Karpas-422 (cell line): ENCODE data around the gene PAGR1. TPM values are rescaled to one million over a fixed set of nuclear protein-coding genes. Genes with fewer than 3 reads are reported as not detected.
"Not testable (repeated sequence)": the region's sequence is repeated elsewhere in the genome, so short reads cannot be mapped to it uniquely, and the experiment has no call there.

Source experiments
- DNase-seq: peaks from one replicate; pipeline ENCODE4 v3.0.0-alpha.2; 2015
- H2AFZ ChIP-seq: fragments of 200-600 bp; sonication (generic); 2 replicates; pipeline ENCODE4 v1.6.1; 2014; ENCODE audit warnings: antibody characterized with exemption, low read length, mixed read lengths
- H3K27ac ChIP-seq: fragments of 200-600 bp; sonication (generic); 2 replicates; pipeline ENCODE4 v1.5.1; 2014; ENCODE audit warnings: mild to moderate bottlenecking, low read length, moderate library complexity
- H3K27me3 ChIP-seq: fragments of 200-600 bp; sonication (generic); 2 replicates; pipeline ENCODE4 v1.6.1; 2014; ENCODE audit warnings: low read length, mixed read lengths
- H3K36me3 ChIP-seq: fragments of 200-600 bp; sonication (generic); 2 replicates; pipeline ENCODE4 v1.6.1; 2014; ENCODE audit warnings: low read length, mixed read lengths; ENCODE audit not compliant: insufficient read depth
- H3K4me1 ChIP-seq: fragments of 200-600 bp; sonication (generic); 2 replicates; pipeline ENCODE4 v1.6.1; 2014; ENCODE audit warnings: mild to moderate bottlenecking, low read length, mixed read lengths
- H3K4me2 ChIP-seq: fragments of 200-600 bp; sonication (generic); 2 replicates; pipeline ENCODE4 v1.6.1; 2014; ENCODE audit warnings: low read length, low read depth, mild to moderate bottlenecking; ENCODE audit not compliant: poor library complexity, severe bottlenecking
- H3K4me3 ChIP-seq: fragments of 200-600 bp; sonication (generic); 2 replicates; pipeline ENCODE4 v1.5.1; 2014; ENCODE audit warnings: mild to moderate bottlenecking, antibody characterized with exemption, low read length, mixed read lengths
- H3K79me2 ChIP-seq: fragments of 200-600 bp; sonication (generic); 2 replicates; pipeline ENCODE4 v1.6.1; 2014; ENCODE audit warnings: mild to moderate bottlenecking, low read length, mixed read lengths
- H3K9ac ChIP-seq: fragments of 200-600 bp; sonication (generic); 2 replicates; pipeline ENCODE4 v1.6.0; 2014; ENCODE audit warnings: low read length
- H3K9me2 ChIP-seq: fragments of 200-600 bp; sonication (generic), shearing (Covaris generic); replicated peaks from 2 replicates; pipeline ENCODE4 v1.6.0; 2014; ENCODE audit warnings: mild to moderate bottlenecking, low read length, moderate library complexity; ENCODE audit not compliant: insufficient read depth
- H3K9me3 ChIP-seq: fragments of 300-700, 200-600 bp; sonication (generic); 2 replicates; pipeline ENCODE4 v1.6.1; 2014; ENCODE audit warnings: low read length, mixed read lengths
- H4K20me1 ChIP-seq: fragments of 200-600 bp; sonication (generic); 2 replicates; pipeline ENCODE4 v1.6.1; 2014; ENCODE audit warnings: mild to moderate bottlenecking, antibody characterized with exemption, low read length, low read depth; ENCODE audit not compliant: insufficient read depth
- total RNA-seq: library from RNA; depleted of rRNA; stranded (reverse); fragments of >200 nt; shearing (Covaris generic); gene quantifications from 2 replicates; pipeline ENCODE4 v1.2.3, GENCODE V29; 2014; ENCODE audit warnings: low replicate concordance; rRNA removed

Gene PAGR1
- total RNA-seq, result 25.4 and 69.2 TPM in 2 replicates

GRCh38 chr16:29815793-29816693, at the start of gene PAGR1:
TSS of gene PAGR1 (plus strand) at chr16:29816152. CDS start at chr16:29816526, 374 bp downstream.
- H3K4me3 ChIP-seq, result peak within 1 kb of the TSS; percentile 83

GRCh38 chr16:29766571-29766970, 49.4 kb upstream of the PAGR1 start:
- Histone ChIP-seq H3K27me3 (no peaks in the 10 kb centered on the region), H3K4me1 (no peaks in the 10 kb centered on the region), H3K4me2 (no peak overlapping the region), H3K9me2 (no peaks in the 10 kb centered on the region), H2AFZ (no peak overlapping the region), H3K79me2 (no peaks in the 10 kb centered on the region), H3K9me3 (no peaks in the 10 kb centered on the region), H4K20me1 (no peaks in the 10 kb centered on the region), H3K9ac (no peak overlapping the region), H3K27ac (no peak overlapping the region), H3K36me3 (no peaks in the 10 kb centered on the region), H3K4me3 (no peak overlapping the region)
- no peak for DNase-seq

More at GRCh38 chr16:29815793-29816693, at the start of gene PAGR1:
- H3K27me3 ChIP-seq, result no peaks in the 10 kb centered on the region
- peak within 1 kb of the TSS; percentile 89 for H3K27ac ChIP-seq
- peak within 1 kb of the TSS; percentile 87 for H3K9ac ChIP-seq
- peaks cover 11% of the 10 kb centered on the region; the same call in 1 of the 2 replicates for H4K20me1 ChIP-seq
- H3K79me2 ChIP-seq, result peaks cover 8% of the 10 kb centered on the region
- peaks cover 9% of the 10 kb centered on the region; the same call in 1 of the 2 replicates for H3K36me3 ChIP-seq
- no peaks in the 10 kb centered on the region for H3K9me2 ChIP-seq
- peak; percentile 100 for DNase-seq
- H2AFZ ChIP-seq, result peak within 1 kb of the TSS; percentile 88; the same call in 1 of the 2 replicates
- peak within 1 kb of the TSS; percentile 100 for H3K4me2 ChIP-seq
- no peaks in the 10 kb centered on the region for H3K9me3 ChIP-seq
- peaks cover 79% of the 10 kb centered on the region for H3K4me1 ChIP-seq

- DNase-seq, result no peak
- no peaks in the 10 kb centered on the region for H3K27me3 ChIP-seq
- no peak overlapping the region for H3K9ac ChIP-seq
- no peak overlapping the region for H2AFZ ChIP-seq
- H3K79me2 ChIP-seq, result no peaks in the 10 kb centered on the region
- H3K9me3 ChIP-seq, result no peaks in the 10 kb centered on the region
- no peaks in the 10 kb centered on the region for H3K36me3 ChIP-seq
- H3K27ac ChIP-seq, result no peak overlapping the region
- H4K20me1 ChIP-seq, result no peaks in the 10 kb centered on the region
- no peak overlapping the region for H3K4me3 ChIP-seq
- H3K9me2 ChIP-seq, result no peaks in the 10 kb centered on the region
- H3K4me2 ChIP-seq, result no peak overlapping the region
- H3K4me1 ChIP-seq, result no peaks in the 10 kb centered on the region
These were observed 48.9 kb upstream of the PAGR1 start for GRCh38 chr16:29767062-29767461.

GRCh38 chr16:29769507-29769906, 46.4 kb upstream of the PAGR1 start:
- no peaks in the 10 kb centered on the region for H4K20me1 ChIP-seq
- H3K36me3 ChIP-seq, result no peaks in the 10 kb centered on the region
- H3K4me1 ChIP-seq, result peaks cover 2% of the 10 kb centered on the region; the same call in 1 of the 2 replicates
- H3K27ac ChIP-seq, result no peak overlapping the region
- H3K27me3 ChIP-seq, result no peaks in the 10 kb centered on the region
- H3K79me2 ChIP-seq, result no peaks in the 10 kb centered on the region
- H3K4me2 ChIP-seq, result no peak overlapping the region
- no peak overlapping the region for H3K9ac ChIP-seq
- no peaks in the 10 kb centered on the region for H3K9me3 ChIP-seq
- no peak overlapping the region for H2AFZ ChIP-seq
- H3K4me3 ChIP-seq, result no peak overlapping the region
- H3K9me2 ChIP-seq, result no peaks in the 10 kb centered on the region
- DNase-seq, result no peak

- peaks cover 2% of the 10 kb centered on the region; the same call in 1 of the 2 replicates for H3K4me1 ChIP-seq
- H2AFZ ChIP-seq, result no peak overlapping the region
- no peak overlapping the region for H3K4me3 ChIP-seq
- no peak overlapping the region for H3K9ac ChIP-seq
- no peak for DNase-seq
- no peaks in the 10 kb centered on the region for H3K27me3 ChIP-seq
- H3K4me2 ChIP-seq, result no peak overlapping the region
- H3K36me3 ChIP-seq, result no peaks in the 10 kb centered on the region
- H3K27ac ChIP-seq, result no peak overlapping the region
- H4K20me1 ChIP-seq, result no peaks in the 10 kb centered on the region
- H3K9me3 ChIP-seq, result no peaks in the 10 kb centered on the region
- no peaks in the 10 kb centered on the region for H3K9me2 ChIP-seq
- no peaks in the 10 kb centered on the region for H3K79me2 ChIP-seq
These were observed 45.6 kb upstream of the PAGR1 start for GRCh38 chr16:29770250-29770929.

- H3K4me1 ChIP-seq, H3K27ac ChIP-seq, H3K36me3 ChIP-seq, DNase-seq, H2AFZ ChIP-seq, H3K9me2 ChIP-seq, H3K4me2 ChIP-seq, H3K79me2 ChIP-seq, H4K20me1 ChIP-seq, H3K9me3 ChIP-seq, H3K9ac ChIP-seq, H3K27me3 ChIP-seq, H3K4me3 ChIP-seq: not testable (repeated sequence)
These were observed 43.6 kb upstream of the PAGR1 start for GRCh38 chr16:29772330-29772729.

GRCh38 chr16:29774730-29775129, 41.2 kb upstream of the PAGR1 start:
- Histone ChIP-seq H3K27me3 (no peaks in the 10 kb centered on the region), H3K4me2 (no peak overlapping the region), H3K4me1 (peaks cover 2% of the 10 kb centered on the region; the same call in 1 of the 2 replicates), H3K36me3 (no peaks in the 10 kb centered on the region), H2AFZ (no peak overlapping the region), H3K9me3 (no peaks in the 10 kb centered on the region), H3K27ac (no peak overlapping the region), H3K79me2 (no peaks in the 10 kb centered on the region), H3K9me2 (no peaks in the 10 kb centered on the region), H3K4me3 (no peak overlapping the region), H3K9ac (no peak overlapping the region), H4K20me1 (no peaks in the 10 kb centered on the region)
- no peak for DNase-seq

- Histone ChIP-seq H3K9ac (no peak overlapping the region), H2AFZ (no peak overlapping the region), H3K4me1 (peaks cover 2% of the 10 kb centered on the region; the same call in 1 of the 2 replicates), H3K36me3 (no peaks in the 10 kb centered on the region), H4K20me1 (no peaks in the 10 kb centered on the region), H3K9me2 (no peaks in the 10 kb centered on the region), H3K79me2 (no peaks in the 10 kb centered on the region), H3K4me3 (no peak overlapping the region), H3K4me2 (no peak overlapping the region), H3K9me3 (no peaks in the 10 kb centered on the region), H3K27ac (no peak overlapping the region), H3K27me3 (no peaks in the 10 kb centered on the region)
- DNase-seq, result no peak
These were observed 40.1 kb upstream of the PAGR1 start for GRCh38 chr16:29775742-29776408.
